Thoracic aorta (tissue), 2 donors: ENCODE data around the gene SMPD3. TPM values are rescaled to one million over a fixed set of nuclear protein-coding genes. Genes with fewer than 3 reads are reported as not detected.
A peak's percentile ranks its signal among the peaks of the same experiment; 100 is the strongest.
"Not testable (repeated sequence)": the region's sequence is repeated elsewhere in the genome, so short reads cannot be mapped to it uniquely, and the experiment has no call there.

ENCODE experiments used
- ATAC-seq: fragments of 150-250 bp; one replicate; pipeline ENCODE4 v1.8.0; 2017; ENCODE audit warnings: low read depth; ENCODE audit not compliant: insufficient number of reproducible peaks, low FRiP score
- DNase-seq: peaks from one replicate; pipeline ENCODE4 v3.0.0-alpha.2; 2020; ENCODE audit warnings: low spot score
- H3K27ac ChIP-seq, 2 donors: fragments of 200-600 bp; sonication (generic); 1 replicate in 1 of 2; 2 replicates in 1 of 2; pipeline ENCODE4 v1.5.1; 2016; ENCODE audit warnings: mild to moderate bottlenecking in 2 of 2, moderate library complexity in 2 of 2
- H3K27me3 ChIP-seq: fragments of 200-600 bp; sonication (generic); replicated peaks from 2 replicates; pipeline ENCODE4 v1.6.0; 2016; ENCODE audit warnings: mild to moderate bottlenecking; ENCODE audit not compliant: insufficient read depth
- H3K36me3 ChIP-seq: fragments of 200-600 bp; sonication (generic); one replicate; pipeline ENCODE4 v1.5.1; 2016
- H3K4me1 ChIP-seq, 2 donors: fragments of 200-600 bp; sonication (generic); 1 replicate in 1 of 2; 2 replicates in 1 of 2; pipeline versions ENCODE4 v1.5.1 to v1.6.0; 2016; ENCODE audit warnings: low read depth in 2 of 2, mild to moderate bottlenecking in 1 of 2; ENCODE audit not compliant: control insufficient read depth in 1 of 2
- H3K4me3 ChIP-seq: fragments of 200-600 bp; sonication (generic); 2 replicates; pipeline ENCODE4 v1.5.1; 2016; ENCODE audit warnings: mild to moderate bottlenecking
- H3K9me3 ChIP-seq: fragments of 200-600 bp; sonication (generic); 2 replicates; pipeline ENCODE4 v1.5.1; 2016
- total RNA-seq, 2 donors: library from RNA; depleted of rRNA; stranded (reverse); fragments of >200 nt; gene quantifications; one replicate each; pipeline versions ENCODE4 v1.1.0 to v1.2.3, GENCODE V29; 2016
- TF ChIP-seq, protein P1 (sequence below): fragments of 200-600 bp; sonication (generic); IDR thresholded peaks from one replicate; pipeline ENCODE4 v1.5.1; 2019; ENCODE audit warnings: antibody characterized with exemption

The SMPD3 gene
- 1 to 10 TPM in 1 of 2 donors, under 1 TPM in 1; 0.41 to 6.5 TPM for total RNA-seq

DNA sequence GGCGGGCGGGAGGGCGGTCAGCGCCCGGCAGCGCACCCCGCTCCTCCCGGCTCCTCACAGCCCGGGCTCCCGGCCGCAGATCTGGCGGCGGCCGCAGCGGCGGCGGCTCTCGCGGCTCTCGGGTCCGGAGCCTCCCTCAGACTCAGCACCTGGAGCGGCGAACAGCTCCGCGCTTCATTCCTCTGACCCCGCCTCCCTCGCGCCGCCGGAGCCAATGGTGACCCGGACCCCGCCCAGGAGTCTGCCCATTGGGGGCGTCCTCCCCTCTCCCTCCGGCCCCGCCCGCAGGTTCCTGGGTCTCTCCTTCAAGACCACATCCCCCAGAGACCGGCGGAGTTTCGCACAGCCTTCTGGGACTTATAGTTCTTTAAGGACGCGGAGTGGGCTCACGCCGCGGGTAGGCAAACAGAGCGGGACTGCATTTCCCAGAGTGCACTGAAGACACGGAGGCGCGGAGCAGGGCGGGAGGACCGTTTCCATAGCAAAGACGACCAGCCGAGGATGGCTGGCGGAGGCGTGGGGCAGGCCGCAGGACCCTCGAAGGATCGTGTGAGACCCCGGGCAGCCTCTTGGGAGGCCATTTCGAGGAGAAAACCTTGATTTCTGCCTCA is at the start of gene SMPD3:
Gene SMPD3, minus strand, starts transcription at position 149 of the 611 bp plus-strand sequence. CDS start 76,327 bp downstream, outside the sequence.
- Histone ChIP-seq H3K9me3 (no peaks in the 10 kb centered on the region), H3K27ac (no peak within 1 kb of the TSS), H3K4me3 (peak within 1 kb of the TSS; percentile 73)

DNA sequence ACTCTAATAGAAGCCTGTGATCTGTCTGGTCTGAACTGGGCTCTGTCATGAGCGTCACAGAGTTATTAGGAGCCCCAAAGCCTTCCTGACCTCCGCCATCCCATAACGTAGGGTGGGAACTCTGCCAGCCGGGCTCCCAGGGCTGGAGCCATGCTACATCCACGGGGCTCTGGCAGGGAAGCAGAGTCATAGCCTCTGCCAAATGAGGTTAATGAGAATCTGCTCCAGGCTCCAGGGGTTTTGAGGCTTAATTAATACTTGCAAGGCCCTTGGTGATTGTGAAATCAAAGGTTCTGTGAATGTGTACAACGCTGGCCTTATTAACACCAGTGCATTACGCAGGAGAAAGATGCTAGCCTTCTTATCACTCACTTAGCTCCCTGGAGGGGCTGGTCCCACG is 48.4 kb upstream of the SMPD3 start:
- Histone ChIP-seq H3K4me3 (no peak overlapping the region), H3K4me1 (no peaks in the 10 kb centered on the region), H3K27ac (no peak overlapping the region), H3K36me3 (no peaks in the 10 kb centered on the region), H3K9me3 (no peaks in the 10 kb centered on the region), H3K27me3 (no peaks in the 10 kb centered on the region)
- DNase-seq: no peak
- TF ChIP-seq, protein P1, sequence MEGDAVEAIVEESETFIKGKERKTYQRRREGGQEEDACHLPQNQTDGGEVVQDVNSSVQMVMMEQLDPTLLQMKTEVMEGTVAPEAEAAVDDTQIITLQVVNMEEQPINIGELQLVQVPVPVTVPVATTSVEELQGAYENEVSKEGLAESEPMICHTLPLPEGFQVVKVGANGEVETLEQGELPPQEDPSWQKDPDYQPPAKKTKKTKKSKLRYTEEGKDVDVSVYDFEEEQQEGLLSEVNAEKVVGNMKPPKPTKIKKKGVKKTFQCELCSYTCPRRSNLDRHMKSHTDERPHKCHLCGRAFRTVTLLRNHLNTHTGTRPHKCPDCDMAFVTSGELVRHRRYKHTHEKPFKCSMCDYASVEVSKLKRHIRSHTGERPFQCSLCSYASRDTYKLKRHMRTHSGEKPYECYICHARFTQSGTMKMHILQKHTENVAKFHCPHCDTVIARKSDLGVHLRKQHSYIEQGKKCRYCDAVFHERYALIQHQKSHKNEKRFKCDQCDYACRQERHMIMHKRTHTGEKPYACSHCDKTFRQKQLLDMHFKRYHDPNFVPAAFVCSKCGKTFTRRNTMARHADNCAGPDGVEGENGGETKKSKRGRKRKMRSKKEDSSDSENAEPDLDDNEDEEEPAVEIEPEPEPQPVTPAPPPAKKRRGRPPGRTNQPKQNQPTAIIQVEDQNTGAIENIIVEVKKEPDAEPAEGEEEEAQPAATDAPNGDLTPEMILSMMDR: no peak
- no peak for ATAC-seq

More for the DNA sequence above, at the start of gene SMPD3:
- Histone ChIP-seq H3K36me3 (no peaks in the 10 kb centered on the region), H3K4me1 (peaks cover 9 to 21% of the 10 kb centered on the region in 2 donors), H3K27me3 (no peaks in the 10 kb centered on the region)
- TF ChIP-seq, protein P1: no peak
- ATAC-seq (peak; percentile 81), DNase-seq (peak; percentile 81)

DNA sequence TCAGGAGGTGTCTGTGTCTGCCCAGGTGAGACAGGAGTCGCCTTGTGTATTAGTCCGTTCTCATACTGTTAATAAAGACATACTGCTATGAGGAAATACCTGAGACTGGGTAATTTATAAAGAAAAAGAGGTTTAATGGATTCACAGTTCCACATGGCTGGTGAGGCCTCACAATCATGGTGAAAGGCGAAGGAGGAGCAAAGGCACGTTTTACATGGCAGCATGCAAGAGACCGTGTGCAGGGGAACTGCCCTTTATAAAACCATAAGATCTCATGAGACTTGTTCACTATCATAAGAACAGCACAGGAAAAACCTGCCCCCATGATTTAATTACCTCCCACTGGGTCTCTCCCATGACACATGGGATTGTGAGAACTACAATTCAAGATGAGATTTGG is 46.0 kb upstream of the SMPD3 start:
- not testable (repeated sequence) for H3K27ac ChIP-seq, DNase-seq, H3K4me3 ChIP-seq, H3K4me1 ChIP-seq, ATAC-seq, H3K9me3 ChIP-seq, H3K36me3 ChIP-seq, H3K27me3 ChIP-seq

DNA sequence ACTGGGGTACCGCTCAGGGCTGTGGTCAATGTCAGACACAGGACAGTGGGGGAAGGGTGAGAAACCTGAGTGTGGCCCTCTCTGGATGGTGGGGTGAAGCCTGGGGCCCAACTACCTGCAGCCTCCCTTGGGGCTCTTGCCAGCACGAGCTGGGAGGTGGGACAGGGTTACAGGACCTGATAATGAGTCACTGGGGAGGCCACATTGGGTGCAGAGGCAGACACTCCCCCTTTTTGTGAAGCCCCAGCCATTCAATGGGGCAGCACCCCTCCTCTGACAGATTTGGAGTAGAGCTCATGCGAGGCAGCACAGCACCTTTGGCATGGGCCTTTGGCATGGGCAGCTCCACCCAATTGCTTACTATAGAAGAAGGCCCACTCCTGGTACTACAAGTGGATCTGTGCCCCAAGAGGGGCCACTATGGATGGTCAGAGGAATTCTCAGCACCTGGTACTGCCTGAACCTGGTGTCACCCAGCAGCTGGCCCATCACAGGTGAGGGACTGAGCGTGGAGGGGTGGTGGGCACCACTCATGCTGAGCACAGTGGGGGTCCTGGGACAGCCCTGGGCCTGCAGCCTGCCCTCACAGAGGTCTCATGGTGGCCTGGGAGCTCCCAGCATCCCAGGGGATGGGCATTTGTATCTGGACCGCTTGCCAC is 45.2 kb upstream of the SMPD3 start:
- H3K4me3 ChIP-seq: no peak overlapping the region
- TF ChIP-seq, protein P1: no peak
- H3K9me3 ChIP-seq: no peaks in the 10 kb centered on the region
- no peak for ATAC-seq
- H3K36me3 ChIP-seq: no peaks in the 10 kb centered on the region
- no peak for DNase-seq
- no peaks in the 10 kb centered on the region for H3K27me3 ChIP-seq
- H3K4me1 ChIP-seq: no peaks in the 10 kb centered on the region
- H3K27ac ChIP-seq: no peak overlapping the region

DNA sequence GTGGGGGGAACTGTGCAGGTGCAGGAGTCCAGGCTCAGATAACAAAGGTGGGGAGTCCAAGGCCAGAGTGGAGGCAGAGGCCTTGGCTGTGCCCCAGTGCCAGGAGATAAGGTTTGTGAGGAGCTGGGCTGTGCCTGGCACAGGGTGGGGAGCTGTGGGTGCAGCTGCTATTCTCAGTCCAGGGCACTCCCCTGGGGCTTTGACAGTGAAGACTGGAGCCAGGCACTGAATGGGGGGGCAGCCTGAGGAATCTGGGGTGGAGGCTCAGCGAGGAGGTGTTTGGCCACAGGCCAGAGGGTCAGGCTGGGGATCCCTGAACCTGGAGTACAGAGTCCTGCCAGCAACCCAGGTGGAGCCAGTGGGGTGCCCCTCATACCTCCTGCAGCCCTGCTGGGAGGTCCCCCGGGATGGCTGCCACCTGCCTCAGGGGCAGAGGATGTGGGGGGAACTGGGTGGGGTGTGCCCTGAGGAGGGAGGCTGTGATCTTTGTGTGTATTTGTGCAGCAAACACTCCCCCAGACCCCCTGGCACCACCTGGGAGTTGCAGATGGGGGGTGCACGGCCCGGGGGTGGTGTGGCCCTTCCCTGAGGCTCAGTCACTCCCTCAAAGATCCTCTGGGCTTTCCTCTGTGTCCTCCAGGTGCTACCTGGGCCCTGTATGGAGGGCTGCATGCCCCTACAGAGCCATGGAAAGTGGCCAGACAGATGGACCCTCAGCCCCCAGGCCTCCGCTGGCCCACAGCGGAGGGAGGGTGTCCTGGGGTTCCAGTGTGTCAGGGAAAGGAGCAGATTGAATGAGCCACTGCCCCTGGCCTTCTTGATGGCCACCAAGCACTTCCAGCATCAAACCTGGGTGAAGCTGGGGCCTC is 44.5 kb upstream of the SMPD3 start:
- Histone ChIP-seq H3K9me3 (no peaks in the 10 kb centered on the region), H3K36me3 (no peaks in the 10 kb centered on the region), H3K27ac (no peak overlapping the region), H3K27me3 (no peaks in the 10 kb centered on the region), H3K4me1 (no peaks in the 10 kb centered on the region), H3K4me3 (no peak overlapping the region)
- DNase-seq (no peak), ATAC-seq (no peak)
- TF ChIP-seq, protein P1: no peak
